GM23248 (cell line): ENCODE data around the gene PNLIPRP3. TPM values are rescaled to one million over a fixed set of nuclear protein-coding genes. Genes with fewer than 3 reads are reported as not detected.

Experiments
- DNase-seq: peaks from one replicate; pipeline ENCODE4 v3.0.0-alpha.2; 2015
- H2AFZ ChIP-seq: fragments of 200-600 bp; sonication (generic); 2 replicates; pipeline ENCODE4 v1.6.1; 2016; ENCODE audit warnings: antibody characterized with exemption
- H3F3A ChIP-seq: fragments of 200-600 bp; sonication (generic); 2 replicates; pipeline ENCODE4 v1.6.1; 2016; ENCODE audit warnings: mild to moderate bottlenecking, antibody characterized with exemption, mixed run types; ENCODE audit not compliant: insufficient read depth
- H3K27ac ChIP-seq: fragments of 200-600 bp; sonication (generic); 2 replicates; pipeline ENCODE4 v1.5.1; 2016; ENCODE audit warnings: mild to moderate bottlenecking
- H3K27me3 ChIP-seq: fragments of 200-600 bp; sonication (generic); replicated peaks from 2 replicates; pipeline ENCODE4 v1.6.1; 2016; ENCODE audit warnings: mild to moderate bottlenecking; ENCODE audit not compliant: insufficient read depth
- H3K36me3 ChIP-seq: fragments of 200-600 bp; sonication (generic); 2 replicates; pipeline ENCODE4 v1.6.1; 2016; ENCODE audit warnings: low read depth, mild to moderate bottlenecking
- H3K4me1 ChIP-seq: fragments of 200-600 bp; sonication (generic); 2 replicates; pipeline ENCODE4 v1.6.1; 2016; ENCODE audit warnings: mild to moderate bottlenecking; ENCODE audit not compliant: insufficient read depth
- H3K4me2 ChIP-seq: fragments of 200-600 bp; sonication (generic); one replicate; pipeline ENCODE4 v1.6.1; 2016; ENCODE audit warnings: mild to moderate bottlenecking; ENCODE audit not compliant: unreplicated experiment
- H3K4me3 ChIP-seq: fragments of 200-600 bp; sonication (generic); 2 replicates; pipeline ENCODE4 v1.5.1; 2016; ENCODE audit warnings: mild to moderate bottlenecking
- H3K79me2 ChIP-seq: fragments of 200-600 bp; sonication (generic); 2 replicates; pipeline ENCODE4 v1.6.1; 2016; ENCODE audit warnings: mild to moderate bottlenecking; ENCODE audit not compliant: insufficient read depth
- H3K9ac ChIP-seq: fragments of 200-600 bp; sonication (generic); 2 replicates; pipeline ENCODE4 v1.6.1; 2016; ENCODE audit warnings: mild to moderate bottlenecking
- H3K9me2 ChIP-seq: fragments of 200-600 bp; sonication (generic); 2 replicates; pipeline ENCODE4 v1.6.1; 2016; ENCODE audit warnings: mixed run types, mild to moderate bottlenecking, moderate library complexity; ENCODE audit not compliant: insufficient read depth
- H3K9me3 ChIP-seq: fragments of 200-600 bp; sonication (generic); one replicate; pipeline ENCODE4 v1.6.1; 2017; ENCODE audit warnings: low read depth
- H4K20me1 ChIP-seq: fragments of 200-600 bp; sonication (generic); 2 replicates; pipeline ENCODE4 v1.6.0; 2016; ENCODE audit not compliant: insufficient read depth
- EZH2 ChIP-seq: fragments of 200-600 bp; sonication (generic); IDR thresholded peaks from 2 replicates; pipeline ENCODE4 v1.6.1; 2018; ENCODE audit warnings: antibody characterized with exemption, mild to moderate bottlenecking; ENCODE audit not compliant: insufficient read depth, poor library complexity, severe bottlenecking
- EZH2phosphoT487 ChIP-seq: fragments of 200-600 bp; sonication (generic); IDR thresholded peaks from 2 replicates; pipeline ENCODE4 v1.6.1; 2018; ENCODE audit warnings: antibody characterized with exemption, moderate library complexity, mild to moderate bottlenecking, low read depth; ENCODE audit not compliant: insufficient read depth
- WGBS, 2 experiments: methylation state at CpG; one replicate each; pipeline ENCODE4 v1.1.6; 2015 to 2017; ENCODE audit warnings: low lambda C conversion rate in 2 of 2, low coverage in 1 of 2; ENCODE audit errors: missing lambda C conversion rate in 2 of 2; 5-methylcytosine and 5-hydroxymethylcytosine counted together
- in situ Hi-C: fragments of 300-500 bp; cut with MboI; formaldehyde crosslinking; loops from 2 replicates; pipeline ENCODE4 v1.15.0; 2020
- polyA plus RNA-seq: library from polyadenylated mRNA; unstranded; fragments of >200 nt; fragmentation: Nextera tagmentation; extraction: Ambion mirVana; gene quantifications from 2 replicates; pipeline ENCODE4 v1.2.1, GENCODE V29; 2016
- small RNA-seq: library from RNA; depleted of rRNA; stranded (forward); fragments of <200 nt; gene quantifications from one replicate; pipeline ENCODE3, GENCODE V24; 2014; ENCODE audit warnings: low read depth, low replicate concordance
- total RNA-seq: library from RNA; depleted of rRNA; stranded (reverse); fragments of >200 nt; shearing (Covaris generic); gene quantifications from 2 replicates; pipeline ENCODE4 v1.2.3, GENCODE V29; 2014; rRNA removed

The PNLIPRP3 gene
- total and polyA plus RNA-seq, 2 experiments from 2014 or later: not detected

DNA sequence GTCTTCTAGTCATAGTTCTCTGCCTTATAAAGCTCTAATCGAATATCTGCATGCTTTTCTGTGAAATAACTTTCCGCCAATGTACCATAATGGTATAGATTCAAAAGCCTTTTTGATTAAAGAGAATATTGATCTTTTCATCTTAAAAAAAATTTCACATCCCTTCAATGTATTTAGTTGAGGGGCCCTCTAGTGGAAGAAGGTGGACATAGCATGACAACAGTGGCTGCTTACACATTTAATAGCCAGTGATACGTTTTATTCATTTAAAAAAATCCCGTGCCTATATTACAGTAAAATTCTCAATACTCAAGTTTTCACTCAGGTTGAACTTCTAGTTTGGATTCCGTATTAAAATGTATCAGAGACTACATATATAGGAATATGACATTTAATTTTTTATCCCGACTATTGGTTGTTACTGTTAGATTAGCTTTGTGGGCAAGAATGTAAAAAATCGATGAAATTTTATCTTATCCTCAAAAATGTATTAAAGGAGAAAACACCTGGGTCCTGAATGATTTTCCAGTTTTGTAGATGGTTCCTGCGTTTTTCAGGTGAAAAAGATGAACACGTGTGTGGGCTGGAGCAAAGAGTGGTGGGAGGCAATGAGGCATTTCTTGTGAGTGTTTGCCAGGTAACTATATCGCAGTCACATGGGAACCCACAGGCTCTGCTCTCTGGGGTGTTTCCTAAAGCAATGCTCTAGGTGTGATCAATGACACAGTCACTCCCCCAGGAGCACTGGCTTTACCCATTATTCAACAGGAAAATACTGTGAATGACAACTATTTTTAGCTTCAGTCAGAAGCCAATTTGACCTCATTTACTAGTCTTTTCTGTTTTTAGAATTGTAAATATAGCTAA is 94.0 kb downstream of the PNLIPRP3 start:
- no peak overlapping the region for H3K9ac ChIP-seq
- DNase-seq: peak; percentile 58
- H3K9me2 ChIP-seq: no peaks in the 10 kb centered on the region
- TF ChIP-seq EZH2phosphoT487 (no peak), EZH2 (no peak)
- no peaks in the 10 kb centered on the region for H3K27me3 ChIP-seq
- no peaks in the 10 kb centered on the region for H4K20me1 ChIP-seq
- H3K4me2 ChIP-seq: no peak overlapping the region
- no peaks in the 10 kb centered on the region for H3K4me1 ChIP-seq
- in situ Hi-C loops: no loop called here
- H3F3A ChIP-seq: no peaks in the 10 kb centered on the region
- H3K4me3 ChIP-seq: no peak overlapping the region
- no peaks in the 10 kb centered on the region for H3K9me3 ChIP-seq
- H2AFZ ChIP-seq: no peak overlapping the region
- no peak overlapping the region for H3K27ac ChIP-seq
- WGBS, 2 experiments: 16 to 17% methylated on average over 10 of the region's 10 CpGs
- no peaks in the 10 kb centered on the region for H3K36me3 ChIP-seq
- H3K79me2 ChIP-seq: no peaks in the 10 kb centered on the region

DNA sequence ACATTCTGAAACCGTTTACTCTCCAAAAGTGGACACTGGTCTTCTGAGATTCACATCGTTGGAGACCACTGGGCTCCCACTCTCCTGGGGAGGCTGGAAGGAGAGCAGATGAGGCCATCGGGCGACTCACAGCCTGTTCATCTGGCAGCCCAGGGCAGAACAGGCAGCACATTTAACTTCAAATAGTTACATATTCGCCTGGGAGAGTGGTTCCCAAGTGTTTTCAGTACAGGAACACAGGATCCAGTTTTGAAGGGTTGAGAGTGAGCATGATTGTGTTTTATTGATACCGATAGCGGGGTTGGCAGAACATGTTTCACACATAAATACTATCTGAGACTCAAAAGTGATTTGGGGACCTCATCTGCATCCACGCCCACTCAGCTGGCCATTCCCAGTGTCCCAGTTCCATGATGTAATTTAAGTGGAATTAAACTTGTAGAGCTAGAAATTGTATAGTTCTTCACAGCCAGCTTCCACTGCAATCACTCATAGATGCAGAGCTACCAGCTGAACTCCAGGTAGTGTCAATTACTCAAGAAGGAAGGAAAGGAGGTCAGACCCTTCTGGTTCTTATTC is 95.2 kb downstream of the PNLIPRP3 start:
- Histone ChIP-seq H3K4me2 (no peak overlapping the region), H3K27ac (no peak overlapping the region), H3K27me3 (no peaks in the 10 kb centered on the region), H3K4me1 (no peaks in the 10 kb centered on the region), H2AFZ (no peak overlapping the region), H3K79me2 (no peaks in the 10 kb centered on the region), H3K36me3 (no peaks in the 10 kb centered on the region), H4K20me1 (no peaks in the 10 kb centered on the region), H3K9ac (no peak overlapping the region), H3K9me3 (no peaks in the 10 kb centered on the region), H3K4me3 (no peak overlapping the region), H3K9me2 (no peaks in the 10 kb centered on the region), H3F3A (no peaks in the 10 kb centered on the region)
- no peak for TF ChIP-seq EZH2
- no peak for TF ChIP-seq EZH2phosphoT487
- WGBS, 2 experiments: 55 to 57% methylated on average over 8 of the region's 8 CpGs
- DNase-seq: no peak
- in situ Hi-C loops: no loop called here

DNA sequence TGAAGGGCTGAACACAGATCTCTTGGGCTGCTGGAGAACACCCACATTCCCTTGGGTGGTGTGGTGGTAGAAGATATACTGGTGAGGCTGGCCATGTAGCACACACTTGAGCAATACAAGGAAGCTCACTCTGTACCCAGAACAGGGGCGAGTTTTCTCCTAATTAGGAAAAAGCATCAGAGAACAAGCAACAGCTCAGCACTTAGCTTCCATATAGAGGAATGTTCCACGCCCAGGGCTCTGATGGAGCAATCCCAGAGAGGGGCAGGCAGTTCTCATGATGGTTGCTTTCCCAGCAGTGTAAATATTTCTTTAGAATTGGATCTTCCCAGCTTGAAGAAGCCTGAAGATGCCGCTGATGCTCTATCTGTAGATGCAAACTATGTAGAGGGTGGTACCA is 97.1 kb downstream of the PNLIPRP3 start:
- WGBS, 2 experiments: 27 to 38% methylated on average over 3 of the region's 3 CpGs

DNA sequence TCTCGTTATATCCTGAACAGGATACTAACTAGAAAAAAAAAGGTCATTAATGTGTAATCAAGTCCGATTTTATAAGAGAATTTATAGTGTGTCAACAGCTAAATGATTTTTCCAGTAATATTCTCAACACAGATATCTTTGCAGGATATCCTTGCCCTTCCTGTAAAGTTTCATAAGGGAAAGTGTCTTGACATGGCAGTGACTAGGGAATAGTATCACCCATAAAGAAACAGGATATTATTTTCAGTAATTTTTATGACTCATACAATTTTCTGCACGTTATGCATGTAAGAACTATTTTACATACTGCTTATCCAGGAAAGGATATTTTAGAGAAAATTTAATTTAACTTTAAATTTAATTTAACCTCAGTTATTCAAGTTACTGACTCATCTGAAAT is 98.6 kb downstream of the PNLIPRP3 start:
- no peaks in the 10 kb centered on the region for H4K20me1 ChIP-seq
- H2AFZ ChIP-seq: no peak overlapping the region
- no peaks in the 10 kb centered on the region for H3K36me3 ChIP-seq
- no peak overlapping the region for H3K9ac ChIP-seq
- H3K79me2 ChIP-seq: no peaks in the 10 kb centered on the region
- WGBS, 2 experiments: 1 to 10% methylated on average over 3 of the region's 3 CpGs
- H3K9me2 ChIP-seq: no peaks in the 10 kb centered on the region
- TF ChIP-seq EZH2 (no peak), EZH2phosphoT487 (no peak)
- no peaks in the 10 kb centered on the region for H3K9me3 ChIP-seq
- H3K4me2 ChIP-seq: no peak overlapping the region
- in situ Hi-C loops: no loop called here
- no peaks in the 10 kb centered on the region for H3K4me1 ChIP-seq
- no peaks in the 10 kb centered on the region for H3K27me3 ChIP-seq
- DNase-seq: no peak
- no peaks in the 10 kb centered on the region for H3F3A ChIP-seq
- no peak overlapping the region for H3K4me3 ChIP-seq
- no peak overlapping the region for H3K27ac ChIP-seq

More for the DNA sequence above, 97.1 kb downstream of the PNLIPRP3 start:
- Histone ChIP-seq H3K79me2 (no peaks in the 10 kb centered on the region), H4K20me1 (no peaks in the 10 kb centered on the region), H3K4me1 (no peaks in the 10 kb centered on the region), H2AFZ (no peak overlapping the region), H3F3A (no peaks in the 10 kb centered on the region), H3K4me3 (no peak overlapping the region), H3K36me3 (no peaks in the 10 kb centered on the region), H3K27me3 (no peaks in the 10 kb centered on the region), H3K4me2 (no peak overlapping the region), H3K27ac (no peak overlapping the region), H3K9me2 (no peaks in the 10 kb centered on the region), H3K9ac (no peak overlapping the region), H3K9me3 (no peaks in the 10 kb centered on the region)
- DNase-seq: no peak
- in situ Hi-C loops: no loop called here
- TF ChIP-seq EZH2phosphoT487 (no peak), EZH2 (no peak)

Small RNAs within 50 kb of the gene (small RNA-seq; reads per million reads assigned to genes)
- not detected for gene SNRPGP6

Other genes starting within 250 kb of the PNLIPRP3 start
- gene GFRA1, start 154.6 kb upstream of the PNLIPRP3 start, total RNA-seq: 5.0 and 8.1 TPM in 2 replicates
- 5.2 and 6.7 TPM in 2 replicates for gene GFRA1, start 154.6 kb upstream of the PNLIPRP3 start, polyA plus RNA-seq
- gene CCDC172, start 103.4 kb upstream of the PNLIPRP3 start, total RNA-seq: not detected in 2 replicates
- gene CCDC172, start 103.4 kb upstream of the PNLIPRP3 start, polyA plus RNA-seq: not detected in 2 replicates
- not detected in 2 replicates for gene PNLIP, start 118.1 kb downstream of the PNLIPRP3 start, total RNA-seq
- gene PNLIP, start 118.1 kb downstream of the PNLIPRP3 start, polyA plus RNA-seq: not detected in 2 replicates
- not detected in 2 replicates for gene PNLIPRP1, start 163.1 kb downstream of the PNLIPRP3 start, total RNA-seq
- gene PNLIPRP1, start 163.1 kb downstream of the PNLIPRP3 start, polyA plus RNA-seq: not detected in 2 replicates
- not detected in 2 replicates for gene PNLIPRP2, start 193.1 kb downstream of the PNLIPRP3 start, total RNA-seq
- gene PNLIPRP2, start 193.1 kb downstream of the PNLIPRP3 start, polyA plus RNA-seq: not detected in 2 replicates